Mesendoderm (in vitro differentiated cells): ENCODE results near the gene OR52A1.

Source experiments
- DNase-seq: peaks from one replicate; pipeline ENCODE4 v3.0.0; 2013
- H2AK5ac ChIP-seq: 2 replicates; pipeline ENCODE4 v1.6.1; 2013; ENCODE audit warnings: low read length, inconsistent platforms
- H2BK120ac ChIP-seq: 2 replicates; pipeline ENCODE4 v1.6.1; 2013; ENCODE audit warnings: low read depth, mild to moderate bottlenecking, low read length, moderate library complexity, mixed read lengths
- H2BK15ac ChIP-seq: replicated peaks from 2 replicates; pipeline ENCODE4 v1.6.1; 2013; ENCODE audit warnings: low read depth, mild to moderate bottlenecking, moderate library complexity
- H2BK5ac ChIP-seq: 2 replicates; pipeline ENCODE4 v1.6.1; 2013; ENCODE audit warnings: low read length, inconsistent platforms
- H3K18ac ChIP-seq: 2 replicates; pipeline ENCODE4 v1.6.1; 2013; ENCODE audit warnings: mild to moderate bottlenecking, low read length, mixed read lengths
- H3K23ac ChIP-seq: one replicate; pipeline ENCODE4 v1.6.1; 2013; ENCODE audit warnings: low read length
- H3K27ac ChIP-seq: 2 replicates; pipeline ENCODE4 v1.5.1; 2013; ENCODE audit warnings: low read depth, mild to moderate bottlenecking, inconsistent platforms, low read length, moderate library complexity
- H3K27me3 ChIP-seq: 2 replicates; pipeline ENCODE4 v1.6.1; 2013; ENCODE audit warnings: low read length, control low read depth, mild to moderate bottlenecking, inconsistent platforms; ENCODE audit not compliant: insufficient read depth, poor library complexity
- H3K36me3 ChIP-seq: 2 replicates; pipeline ENCODE4 v1.6.1; 2013; ENCODE audit warnings: low read length, inconsistent platforms; ENCODE audit not compliant: control insufficient read depth, insufficient read depth
- H3K4ac ChIP-seq: one replicate; pipeline ENCODE4 v1.6.1; 2013; ENCODE audit warnings: low read depth, mild to moderate bottlenecking, low read length, moderate library complexity
- H3K4me1 ChIP-seq: 2 replicates; pipeline ENCODE4 v1.6.1; 2013; ENCODE audit warnings: low read depth, low read length, inconsistent platforms; ENCODE audit not compliant: control insufficient read depth
- H3K4me2 ChIP-seq: 2 replicates; pipeline ENCODE4 v1.6.1; 2013; ENCODE audit warnings: low read length
- H3K4me3 ChIP-seq: 2 replicates; pipeline ENCODE4 v1.5.1; 2013; ENCODE audit warnings: mild to moderate bottlenecking, low read length
- H3K56ac ChIP-seq: one replicate; pipeline ENCODE4 v1.6.1; 2013; ENCODE audit warnings: low read length
- H3K79me1 ChIP-seq: 2 replicates; pipeline ENCODE4 v1.6.1; 2013; ENCODE audit warnings: low read length, inconsistent platforms
- H3K79me2 ChIP-seq: 2 replicates; pipeline ENCODE4 v1.6.1; 2013; ENCODE audit warnings: mild to moderate bottlenecking, low read length; ENCODE audit not compliant: control insufficient read depth, insufficient read depth
- H3K9ac ChIP-seq: 2 replicates; pipeline ENCODE4 v1.6.1; 2013; ENCODE audit warnings: low read length, inconsistent platforms
- H4K5ac ChIP-seq: one replicate; pipeline ENCODE4 v1.6.1; 2013; ENCODE audit warnings: low read length
- H4K8ac ChIP-seq: one replicate; pipeline ENCODE4 v1.6.1; 2013; ENCODE audit warnings: low read depth, mild to moderate bottlenecking, control low read depth, low read length, moderate library complexity
- WGBS: extraction: QIAGEN DNeasy Blood & Tissue Kit; methylation state at CpG from one replicate; pipeline ENCODE4 v1.1.7; 2013; ENCODE audit warnings: low lambda C conversion rate, missing lambda C conversion rate; ENCODE audit not compliant: insufficient coverage; ENCODE audit errors: extremely low coverage; 5-methylcytosine and 5-hydroxymethylcytosine counted together

OR52A1 gene

DNA sequence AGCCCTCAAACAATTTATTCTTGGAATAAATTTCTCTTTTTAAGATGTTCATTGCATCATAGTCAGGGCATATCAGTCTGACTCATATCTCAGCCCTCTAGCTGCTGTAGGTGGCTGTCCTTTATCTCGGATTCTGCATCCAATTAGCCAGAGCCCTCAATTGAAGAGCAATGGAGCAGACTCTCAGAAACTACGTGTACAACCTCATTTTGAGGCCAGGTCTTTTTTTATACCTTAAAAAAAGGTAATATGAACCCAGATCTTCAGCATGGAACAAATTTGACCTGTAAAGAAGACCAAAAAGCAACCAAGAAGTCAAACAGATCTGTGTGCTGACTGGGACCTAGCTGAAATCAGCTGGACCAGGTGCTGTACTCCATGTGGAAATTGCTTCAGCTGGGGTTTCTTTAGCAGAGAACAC lies 25.1 kb downstream of the OR52A1 start:
- H2BK120ac ChIP-seq, result no peak overlapping the region
- no peak overlapping the region for H3K18ac ChIP-seq
- no peaks in the 10 kb centered on the region for H3K36me3 ChIP-seq
- no peak overlapping the region for H3K23ac ChIP-seq
- H3K4ac ChIP-seq, result peak overlapping the region; percentile 4
- no peak overlapping the region for H3K27ac ChIP-seq
- H3K79me2 ChIP-seq, result no peaks in the 10 kb centered on the region
- H3K27me3 ChIP-seq, result no peaks in the 10 kb centered on the region
- DNase-seq, result peak; percentile 22
- no CpG with 5 or more reads among the region's 2 CpGs for WGBS
- H4K5ac ChIP-seq, result no peak overlapping the region
- no peak overlapping the region for H3K4me2 ChIP-seq
- H4K8ac ChIP-seq, result no peak overlapping the region
- no peak overlapping the region for H3K9ac ChIP-seq
- H2BK5ac ChIP-seq, result no peak overlapping the region
- H3K79me1 ChIP-seq, result no peaks in the 10 kb centered on the region
- H3K4me3 ChIP-seq, result no peak overlapping the region
- H3K56ac ChIP-seq, result no peak overlapping the region
- no peak overlapping the region for H2BK15ac ChIP-seq
- H3K4me1 ChIP-seq, result no peaks in the 10 kb centered on the region
- no peak overlapping the region for H2AK5ac ChIP-seq

DNA sequence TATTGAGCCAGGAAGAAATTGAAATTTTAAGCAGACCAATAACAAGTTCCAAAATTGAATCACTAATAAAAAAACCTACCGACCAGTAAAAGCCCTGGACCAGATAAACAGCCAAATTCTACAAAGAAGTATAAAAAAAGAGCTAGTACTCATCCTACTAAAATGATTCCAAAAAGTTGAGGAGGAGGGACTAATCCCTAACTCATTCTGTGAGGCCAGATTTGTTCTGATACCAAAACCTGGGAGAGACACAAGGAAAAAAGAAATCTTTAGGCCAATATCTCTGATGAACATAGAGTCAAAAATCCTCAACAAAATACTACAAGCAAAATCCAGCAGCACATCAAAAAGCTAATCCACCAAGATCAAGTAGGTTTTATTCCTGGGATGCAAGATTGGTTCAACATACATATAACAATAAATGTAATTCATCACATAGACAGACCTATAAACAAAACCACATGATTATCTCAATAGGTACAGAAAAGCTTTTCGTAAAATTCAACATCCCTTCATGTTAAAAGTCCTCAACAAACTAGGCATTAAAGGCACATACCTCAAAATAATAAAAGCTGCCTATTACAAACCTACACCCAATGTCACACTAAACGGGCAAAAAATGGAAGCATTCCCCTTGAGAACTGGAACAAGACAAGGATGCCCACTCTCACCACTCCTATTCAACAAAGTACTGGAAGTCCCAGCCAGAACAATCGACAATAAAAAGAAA lies 29.5 kb downstream of the OR52A1 start:
- Histone ChIP-seq H3K9ac (no peak overlapping the region), H3K4me1 (no peaks in the 10 kb centered on the region), H2BK120ac (no peak overlapping the region), H3K36me3 (no peaks in the 10 kb centered on the region), H3K27me3 (no peaks in the 10 kb centered on the region), H3K18ac (no peak overlapping the region), H4K8ac (no peak overlapping the region), H3K56ac (peak overlapping the region; percentile 15), H3K4me3 (no peak overlapping the region), H3K4me2 (no peak overlapping the region), H4K5ac (no peak overlapping the region), H2BK5ac (no peak overlapping the region), H3K4ac (no peak overlapping the region), H3K27ac (no peak overlapping the region), H3K23ac (no peak overlapping the region), H2AK5ac (no peak overlapping the region), H2BK15ac (peak overlapping the region; percentile 36), H3K79me2 (no peaks in the 10 kb centered on the region), H3K79me1 (no peaks in the 10 kb centered on the region)
- DNase-seq, result no peak
- no CpG with 5 or more reads among the region's 4 CpGs for WGBS

DNA sequence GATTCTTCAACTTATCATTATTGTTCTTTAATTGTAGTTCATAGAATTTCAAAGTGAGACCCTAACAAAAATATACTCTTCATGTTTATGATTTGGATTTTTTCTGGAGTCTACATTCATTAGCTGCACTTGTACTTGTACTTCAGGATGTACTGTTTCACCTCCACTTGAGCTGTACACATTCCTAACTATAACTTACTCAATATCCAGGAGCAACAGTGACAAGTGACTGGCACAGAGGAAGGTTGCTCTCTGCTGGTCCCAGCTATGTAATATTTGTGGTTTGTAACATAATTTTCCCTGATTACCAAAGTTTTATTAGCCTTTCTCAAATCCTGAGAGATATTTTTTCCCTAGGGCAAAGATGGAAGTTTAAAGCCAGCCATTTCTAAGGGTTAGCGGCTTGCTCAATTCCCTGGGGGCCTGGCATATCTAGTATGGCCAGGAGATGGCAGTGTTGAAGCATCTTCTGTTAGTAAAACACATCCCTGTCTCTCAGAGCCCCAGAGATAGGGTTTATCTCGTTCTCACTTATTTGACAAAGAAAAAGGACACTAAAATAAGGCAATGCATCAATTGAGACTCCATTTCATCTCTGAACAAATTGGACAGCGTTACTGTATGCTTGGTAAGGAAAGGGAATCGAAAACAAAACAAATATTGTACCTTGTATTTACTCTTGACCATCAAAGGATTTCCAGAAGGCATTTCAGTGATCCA lies 30.6 kb downstream of the OR52A1 start:
- no CpG with 5 or more reads among the region's 4 CpGs for WGBS
- no peak overlapping the region for H3K27ac ChIP-seq
- H2AK5ac ChIP-seq, result no peak overlapping the region
- H3K56ac ChIP-seq, result peak overlapping the region; percentile 52
- no peaks in the 10 kb centered on the region for H3K4me1 ChIP-seq
- H3K18ac ChIP-seq, result no peak overlapping the region
- no peak overlapping the region for H2BK15ac ChIP-seq
- peak overlapping the region; percentile 8 for H2BK5ac ChIP-seq
- H3K27me3 ChIP-seq, result no peaks in the 10 kb centered on the region
- no peak overlapping the region for H3K4me3 ChIP-seq
- H3K79me1 ChIP-seq, result no peaks in the 10 kb centered on the region
- no peak overlapping the region for H4K8ac ChIP-seq
- no peak overlapping the region for H2BK120ac ChIP-seq
- H3K4me2 ChIP-seq, result no peak overlapping the region
- H3K4ac ChIP-seq, result no peak overlapping the region
- no peaks in the 10 kb centered on the region for H3K79me2 ChIP-seq
- peak; percentile 89 for DNase-seq
- no peak overlapping the region for H3K9ac ChIP-seq
- H4K5ac ChIP-seq, result no peak overlapping the region
- no peak overlapping the region for H3K23ac ChIP-seq
- H3K36me3 ChIP-seq, result no peaks in the 10 kb centered on the region

DNA sequence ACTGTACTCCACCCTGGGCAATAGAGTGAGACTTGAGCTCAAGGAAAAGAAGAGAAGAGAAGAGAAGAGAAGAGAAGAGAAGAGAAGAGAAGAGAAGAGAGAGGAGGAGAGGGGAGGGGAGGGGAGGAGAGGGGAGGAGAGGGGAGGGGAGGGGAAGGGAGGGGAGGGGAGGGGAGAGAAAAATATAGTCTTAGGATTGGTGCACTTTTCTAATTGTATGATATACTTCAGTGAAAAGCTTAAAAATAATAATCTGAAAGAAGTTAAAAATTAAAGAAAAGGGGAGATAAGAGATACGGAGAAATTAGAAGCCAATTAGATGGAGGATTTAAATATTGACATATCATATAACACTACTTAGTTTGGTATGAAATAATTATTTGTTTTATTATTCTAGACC lies 35.7 kb downstream of the OR52A1 start:
- no peak overlapping the region for H3K4me2 ChIP-seq
- H3K18ac ChIP-seq, result no peak overlapping the region
- H3K4me3 ChIP-seq, result no peak overlapping the region
- H3K56ac ChIP-seq, result no peak overlapping the region
- no peaks in the 10 kb centered on the region for H3K36me3 ChIP-seq
- no peak for DNase-seq
- H3K27me3 ChIP-seq, result no peaks in the 10 kb centered on the region
- no peak overlapping the region for H3K27ac ChIP-seq
- no peaks in the 10 kb centered on the region for H3K4me1 ChIP-seq
- H3K79me1 ChIP-seq, result no peaks in the 10 kb centered on the region
- 100% methylated on average over 1 of the region's 1 CpG for WGBS
- H2BK120ac ChIP-seq, result no peak overlapping the region
- H3K23ac ChIP-seq, result no peak overlapping the region
- no peaks in the 10 kb centered on the region for H3K79me2 ChIP-seq
- no peak overlapping the region for H2BK15ac ChIP-seq
- no peak overlapping the region for H3K9ac ChIP-seq
- H4K5ac ChIP-seq, result no peak overlapping the region
- no peak overlapping the region for H3K4ac ChIP-seq
- no peak overlapping the region for H4K8ac ChIP-seq
- no peak overlapping the region for H2AK5ac ChIP-seq
- no peak overlapping the region for H2BK5ac ChIP-seq

DNA sequence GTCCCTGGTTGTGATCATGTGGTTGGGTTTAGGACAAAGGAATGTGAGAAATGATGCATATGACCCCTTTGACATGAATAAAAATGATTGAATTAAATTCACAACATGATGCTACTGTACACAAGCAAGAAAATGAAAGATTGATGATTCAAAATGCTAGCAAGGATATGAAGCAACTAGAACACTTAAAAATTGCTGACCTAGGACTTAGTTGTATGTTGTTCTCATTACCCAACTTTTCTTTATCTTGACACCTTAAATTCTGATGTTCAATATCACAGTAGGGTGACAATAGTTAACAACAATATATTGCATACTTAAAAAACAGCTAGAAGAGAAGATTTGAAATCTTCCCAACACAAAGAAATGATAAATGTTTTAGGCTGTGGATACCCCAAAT lies 37.0 kb downstream of the OR52A1 start:
- Histone ChIP-seq H3K4ac (no peak overlapping the region), H2AK5ac (no peak overlapping the region), H2BK5ac (no peak overlapping the region), H3K9ac (no peak overlapping the region), H2BK15ac (no peak overlapping the region), H3K4me3 (no peak overlapping the region), H3K23ac (no peak overlapping the region), H2BK120ac (no peak overlapping the region), H3K27me3 (no peaks in the 10 kb centered on the region), H3K27ac (no peak overlapping the region), H3K4me1 (no peaks in the 10 kb centered on the region), H3K79me2 (no peaks in the 10 kb centered on the region), H3K56ac (no peak overlapping the region), H4K8ac (no peak overlapping the region), H4K5ac (no peak overlapping the region), H3K36me3 (no peaks in the 10 kb centered on the region), H3K4me2 (no peak overlapping the region), H3K79me1 (no peaks in the 10 kb centered on the region), H3K18ac (no peak overlapping the region)
- no peak for DNase-seq
